Thymus (tissue), 11 donors: Measurements from ENCODE around the gene ZNF654. TPM values are rescaled to one million over a fixed set of nuclear protein-coding genes. Genes with fewer than 3 reads are reported as not detected.
"Not testable (repeated sequence)": the region's sequence is repeated elsewhere in the genome, so short reads cannot be mapped to it uniquely, and the experiment has no call there.

Experiments used
- DNase-seq, 9 donors: peaks; one replicate each; pipeline ENCODE4 v3.0.0-alpha.2; 2013; ENCODE audit warnings: low spot score in 9 of 9, low read depth in 6 of 9, missing footprints in 1 of 9
- H3K27ac ChIP-seq, 2 donors: one replicate each; pipeline ENCODE4 v1.5.1; 2013; ENCODE audit warnings: control low read depth in 1 of 2, low read depth in 1 of 2, low read length in 1 of 2, mild to moderate bottlenecking in 1 of 2, moderate library complexity in 1 of 2
- H3K27me3 ChIP-seq, 2 donors: one replicate each; pipeline ENCODE4 v1.5.1; 2013; ENCODE audit warnings: low read length in 1 of 2; ENCODE audit not compliant: control insufficient read depth in 2 of 2, insufficient read depth in 1 of 2
- H3K36me3 ChIP-seq, 2 donors: one replicate each; pipeline ENCODE4 v1.5.1; 2013; ENCODE audit warnings: low read length in 1 of 2, mild to moderate bottlenecking in 1 of 2, moderate library complexity in 1 of 2; ENCODE audit not compliant: control insufficient read depth in 2 of 2, insufficient read depth in 2 of 2
- H3K4me1 ChIP-seq, 2 donors: one replicate each; pipeline ENCODE4 v1.5.1; 2013; ENCODE audit warnings: low read length in 2 of 2; ENCODE audit not compliant: control insufficient read depth in 2 of 2, insufficient read depth in 2 of 2
- H3K4me3 ChIP-seq, 2 donors: one replicate each; pipeline ENCODE4 v1.5.1; 2013; ENCODE audit warnings: low read length in 2 of 2, control low read depth in 1 of 2, mild to moderate bottlenecking in 1 of 2
- H3K9me3 ChIP-seq, 2 donors: one replicate each; pipeline ENCODE4 v1.5.1; 2013; ENCODE audit warnings: low read length in 1 of 2, mild to moderate bottlenecking in 1 of 2; ENCODE audit not compliant: control insufficient read depth in 2 of 2, insufficient read depth in 1 of 2
- WGBS: extraction: QIAGEN DNeasy Blood & Tissue Kit; methylation state at CpG from one replicate; pipeline ENCODE4 v1.1.7; 2013; 5-methylcytosine and 5-hydroxymethylcytosine counted together
- polyA plus RNA-seq: library from polyadenylated mRNA; stranded (reverse); fragments of 200-250 nt; gene quantifications from one replicate; pipeline ENCODE4 v1.2.3, GENCODE V29; 2013
- total RNA-seq: library from RNA; stranded (reverse); fragments of 120-200 nt; gene quantifications from one replicate; pipeline ENCODE4 v1.2.4, GENCODE V29; 2013
- donor health status: healthy.

Gene ZNF654
- total and polyA plus RNA-seq, 2 donors, result 9.5 to 15.0 TPM

DNA sequence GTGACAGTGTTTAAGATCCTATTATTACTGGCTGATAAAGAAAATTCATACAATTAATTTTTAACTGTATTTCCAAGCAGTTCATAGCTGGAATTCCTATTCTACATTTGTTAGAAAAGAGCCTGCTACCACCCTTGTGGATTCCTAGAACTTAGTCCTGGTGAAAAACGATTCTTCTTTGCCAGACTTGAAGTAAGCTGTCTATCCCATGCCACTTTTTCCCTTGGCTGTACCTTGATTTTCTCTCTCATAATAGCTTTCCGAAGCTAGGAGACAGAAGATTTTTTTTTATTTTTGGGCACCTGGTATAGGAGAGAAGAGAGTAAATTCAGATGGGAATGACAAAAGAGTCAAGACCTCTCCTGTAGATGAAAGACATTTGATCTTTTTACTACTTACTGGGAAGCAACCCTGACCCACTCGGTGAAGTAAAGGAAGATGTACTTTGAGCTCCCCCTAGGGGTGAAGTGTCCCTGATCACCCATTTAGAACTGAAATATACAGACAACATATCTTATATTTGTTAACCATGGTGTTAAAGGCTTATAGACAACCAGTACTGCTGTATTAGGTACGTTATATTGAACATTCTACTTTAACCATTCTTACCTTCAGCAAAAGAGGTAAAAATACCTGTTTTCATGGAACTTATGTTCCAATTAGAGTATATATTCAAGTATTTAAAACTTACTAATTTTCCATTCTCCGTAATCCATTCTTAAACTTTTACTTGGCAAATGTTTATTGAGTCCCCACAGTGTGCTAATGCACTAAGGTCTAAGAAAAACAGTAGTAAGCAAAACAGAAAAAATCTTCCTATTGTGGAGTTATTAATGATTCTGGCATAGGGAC, 54.5 kb downstream of the ZNF654 start:
- Histone ChIP-seq H3K27ac (no peak overlapping the region), H3K36me3 (peaks cover 12 to 19% of the 10 kb centered on the region in 2 donors), H3K4me3 (no peak overlapping the region), H3K4me1 (no peaks in the 10 kb centered on the region), H3K27me3 (no peaks in the 10 kb centered on the region), H3K9me3 (no peaks in the 10 kb centered on the region)
- 63% methylated on average over 5 of the region's 5 CpGs for WGBS
- DNase-seq, result peak; percentile 46 to 88 (median 72)

DNA sequence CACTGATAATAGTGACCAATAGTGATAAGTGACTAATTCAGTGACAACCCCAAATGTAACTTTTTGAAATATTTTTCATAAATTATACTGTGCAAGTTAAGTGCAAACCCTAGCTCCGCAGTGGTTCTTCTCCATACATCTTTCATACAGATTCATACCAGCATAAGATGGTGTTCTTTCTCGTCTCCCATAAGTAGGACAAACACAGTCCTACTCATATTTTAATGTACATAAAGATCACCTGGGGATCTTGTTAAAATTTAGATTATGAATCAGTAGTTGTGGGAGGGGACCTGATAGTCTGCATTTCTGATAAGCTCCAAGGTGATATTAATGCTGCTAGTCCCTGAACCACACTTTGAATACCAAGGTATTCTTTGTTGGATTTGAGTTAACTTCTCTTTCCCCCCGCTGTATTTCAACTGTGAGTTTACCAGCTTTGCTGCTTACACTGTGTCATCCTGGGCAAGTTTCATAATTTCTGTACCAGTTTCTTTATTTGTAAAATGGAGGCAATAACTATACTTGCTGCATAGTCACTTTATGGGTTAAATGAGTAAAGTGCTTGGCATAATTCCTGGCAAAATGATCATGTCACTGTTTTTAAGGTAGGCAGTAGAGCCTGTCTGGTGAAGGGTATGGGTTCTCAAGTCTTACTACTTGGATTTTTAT, 56.0 kb downstream of the ZNF654 start:
- 95% methylated on average over 3 of the region's 3 CpGs for WGBS
- peaks cover 9 to 21% of the 10 kb centered on the region in 2 donors for H3K36me3 ChIP-seq
- no peak for DNase-seq
- no peaks in the 10 kb centered on the region for H3K9me3 ChIP-seq
- H3K4me3 ChIP-seq, result no peak overlapping the region
- H3K27me3 ChIP-seq, result no peaks in the 10 kb centered on the region
- no peaks in the 10 kb centered on the region for H3K4me1 ChIP-seq
- H3K27ac ChIP-seq, result no peak overlapping the region

DNA sequence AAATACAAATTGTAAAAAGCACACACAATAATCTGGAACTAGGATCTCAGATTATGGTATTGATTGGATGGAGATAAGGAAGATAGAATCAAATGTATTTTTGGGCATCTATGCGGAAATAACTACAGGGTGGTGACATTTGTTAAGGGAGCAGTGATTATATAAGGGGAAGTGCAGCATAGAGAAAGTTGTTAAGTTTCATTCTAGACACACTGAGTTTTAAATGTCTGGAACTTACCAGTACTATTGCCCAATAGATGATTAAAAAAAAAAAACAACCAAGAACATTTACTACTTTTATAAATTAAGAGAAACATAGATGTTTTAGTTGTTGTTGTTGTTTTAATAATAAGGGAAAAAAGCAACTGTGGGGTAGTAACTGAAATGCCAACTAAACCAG, 58.6 kb downstream of the ZNF654 start:
- WGBS, result 51% methylated on average over 1 of the region's 1 CpG
- H3K27ac ChIP-seq, result no peak overlapping the region
- no peak for DNase-seq
- no peaks in the 10 kb centered on the region for H3K9me3 ChIP-seq
- peaks cover 9 to 21% of the 10 kb centered on the region in 2 donors for H3K36me3 ChIP-seq
- H3K4me3 ChIP-seq, result no peak overlapping the region
- H3K4me1 ChIP-seq, result no peaks in the 10 kb centered on the region
- H3K27me3 ChIP-seq, result no peaks in the 10 kb centered on the region

DNA sequence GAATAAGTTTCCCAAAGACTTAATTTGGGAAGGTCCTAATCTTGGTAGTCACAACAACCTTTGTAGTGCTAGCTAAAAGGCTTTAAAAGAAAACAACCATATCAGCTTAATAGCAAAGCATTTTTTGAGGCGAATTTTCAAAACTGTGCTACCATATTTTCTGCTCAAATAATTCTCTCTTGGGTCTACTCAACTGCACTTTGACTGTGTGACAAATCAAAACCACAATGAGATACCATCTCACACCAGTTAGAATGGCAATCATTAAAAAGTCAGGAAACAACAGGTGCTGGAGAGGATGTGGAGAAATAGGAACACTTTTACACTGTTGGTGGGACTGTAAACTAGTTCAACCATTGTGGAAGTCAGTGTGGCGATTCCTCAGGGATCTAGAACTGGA, 59.5 kb downstream of the ZNF654 start:
- H3K4me3 ChIP-seq, H3K4me1 ChIP-seq, H3K9me3 ChIP-seq, DNase-seq, H3K27me3 ChIP-seq, H3K27ac ChIP-seq: not testable (repeated sequence)
- peaks cover 9 to 21% of the 10 kb centered on the region in 2 donors for H3K36me3 ChIP-seq
- WGBS, result 100% methylated on average over 1 of the region's 2 CpGs

DNA sequence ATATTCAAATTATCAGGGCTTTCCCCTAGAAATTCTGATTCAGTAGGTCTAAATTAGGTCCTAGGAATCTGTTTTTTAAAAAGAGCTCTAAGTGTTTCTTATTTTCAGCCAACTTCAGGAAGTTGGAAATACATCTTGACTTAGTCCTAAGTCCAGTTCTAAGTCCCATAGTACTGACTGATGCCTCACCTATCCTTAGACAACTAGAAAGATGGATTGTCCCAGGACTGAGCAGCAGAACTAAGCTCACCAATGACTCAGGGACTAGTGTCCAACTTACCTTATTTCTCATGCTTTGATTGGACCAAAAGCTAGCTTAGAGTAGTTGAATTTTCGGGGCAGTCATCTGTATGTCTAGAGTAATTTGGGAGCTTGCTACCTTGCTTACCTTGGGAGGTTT, 64.5 kb downstream of the ZNF654 start:
- H3K9me3 ChIP-seq, result no peaks in the 10 kb centered on the region
- H3K27me3 ChIP-seq, result no peaks in the 10 kb centered on the region
- peaks cover 4 to 8% of the 10 kb centered on the region in 2 donors for H3K36me3 ChIP-seq
- no peaks in the 10 kb centered on the region for H3K4me1 ChIP-seq
- no peak overlapping the region for H3K27ac ChIP-seq
- 98% methylated on average over 1 of the region's 1 CpG for WGBS
- DNase-seq, result no peak
- H3K4me3 ChIP-seq, result no peak overlapping the region

DNA sequence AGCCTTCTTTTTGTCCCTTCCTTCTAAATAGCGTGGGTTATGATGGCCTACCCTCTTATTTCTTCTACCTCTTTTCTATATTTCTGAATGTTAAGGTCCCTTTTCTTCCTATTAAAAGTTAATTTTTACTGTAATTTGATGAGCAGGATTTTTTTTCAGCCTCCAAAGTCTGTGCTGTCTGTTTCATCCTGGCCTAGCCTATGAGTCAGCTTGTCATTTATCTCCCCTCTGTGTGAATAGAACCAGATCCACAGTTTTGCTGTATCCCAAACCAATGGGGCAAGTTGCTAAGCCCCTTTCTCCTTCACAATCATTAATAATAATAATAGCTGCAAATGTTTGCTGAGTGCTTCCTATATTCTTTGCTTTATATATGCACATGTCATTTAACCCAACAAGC, 72.6 kb downstream of the ZNF654 start:
- no peaks in the 10 kb centered on the region for H3K27me3 ChIP-seq
- no peak overlapping the region for H3K4me3 ChIP-seq
- DNase-seq, result no peak
- no peaks in the 10 kb centered on the region for H3K4me1 ChIP-seq
- peaks cover 4 to 36% of the 10 kb centered on the region in 2 donors for H3K36me3 ChIP-seq
- no peaks in the 10 kb centered on the region for H3K9me3 ChIP-seq
- WGBS, result 95% methylated on average over 1 of the region's 1 CpG
- H3K27ac ChIP-seq, result no peak overlapping the region

DNA sequence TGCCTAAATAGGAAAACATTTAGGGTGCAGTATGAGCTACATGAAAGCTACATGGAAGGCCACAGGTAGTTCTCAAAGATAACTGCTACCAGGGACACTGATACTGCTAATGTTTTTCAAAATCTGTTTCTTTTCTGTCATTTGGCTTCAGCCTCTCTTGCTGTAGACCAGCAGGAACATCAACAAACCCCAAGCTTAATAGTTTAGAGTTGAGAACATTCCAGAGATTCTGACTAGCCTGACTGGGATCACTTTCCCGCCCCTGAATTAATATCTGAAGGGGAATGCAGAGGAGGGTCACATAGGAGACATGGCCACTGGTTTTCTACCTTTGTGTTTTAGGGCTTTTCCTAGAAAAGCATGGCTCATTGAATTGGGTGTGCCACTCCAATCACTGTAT, 73.8 kb downstream of the ZNF654 start:
- no peaks in the 10 kb centered on the region for H3K4me1 ChIP-seq
- WGBS, result 96% methylated on average over 1 of the region's 1 CpG
- DNase-seq, result no peak
- H3K4me3 ChIP-seq, result no peak overlapping the region
- no peaks in the 10 kb centered on the region for H3K27me3 ChIP-seq
- no peaks in the 10 kb centered on the region for H3K9me3 ChIP-seq
- peaks cover 0 to 32% of the 10 kb centered on the region in 2 donors for H3K36me3 ChIP-seq
- no peak overlapping the region for H3K27ac ChIP-seq

DNA sequence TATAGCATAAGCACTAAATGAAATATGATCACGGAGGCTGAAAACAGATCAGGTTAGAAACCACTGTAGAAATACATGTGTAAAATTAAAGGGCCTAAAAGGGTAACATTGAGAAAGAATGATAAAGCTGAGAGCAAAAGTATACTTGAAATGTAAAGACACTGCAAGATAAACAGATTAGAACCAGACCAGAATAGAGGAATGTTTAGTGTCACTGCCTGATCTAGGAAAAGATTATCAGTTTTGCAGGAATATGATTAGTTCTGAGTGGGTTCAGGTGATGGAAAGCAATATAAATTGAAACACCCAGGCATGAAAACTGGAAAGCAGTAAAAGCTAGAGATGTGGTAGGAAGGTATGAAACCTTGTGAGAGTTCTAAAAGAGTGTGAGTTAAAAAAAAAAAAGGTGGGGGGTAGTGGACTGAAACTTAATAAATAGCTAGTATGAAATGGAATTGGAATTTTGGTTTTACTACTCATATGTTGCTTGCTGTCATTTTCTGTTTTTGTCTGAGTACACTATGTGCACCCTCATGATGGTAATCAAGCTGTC, 74.7 kb downstream of the ZNF654 start:
- peaks cover 0 to 35% of the 10 kb centered on the region in 2 donors for H3K36me3 ChIP-seq
- no peaks in the 10 kb centered on the region for H3K9me3 ChIP-seq
- H3K4me1 ChIP-seq, result no peaks in the 10 kb centered on the region
- H3K27ac ChIP-seq, result no peak overlapping the region
- no peak for DNase-seq
- 54% methylated on average over 1 of the region's 1 CpG for WGBS
- H3K27me3 ChIP-seq, result no peaks in the 10 kb centered on the region
- no peak overlapping the region for H3K4me3 ChIP-seq

DNA sequence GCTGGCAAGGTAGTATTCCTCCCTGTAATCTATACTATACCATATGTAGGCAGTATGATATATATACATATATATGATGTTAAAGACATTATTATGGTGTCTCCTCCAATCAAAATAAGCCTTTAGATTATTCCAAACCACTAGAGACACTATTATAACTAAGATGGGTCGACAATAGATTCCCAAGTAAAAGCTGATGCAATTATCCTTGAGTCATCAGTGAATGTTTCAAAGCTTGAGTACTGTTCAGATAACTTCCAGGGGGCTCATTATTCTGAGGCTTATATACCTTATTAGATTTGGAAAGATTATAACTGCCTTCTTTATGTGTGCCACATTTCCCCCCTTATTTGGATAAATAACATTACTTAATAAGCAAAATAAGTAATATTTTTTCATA, 78.8 kb downstream of the ZNF654 start:
- no peaks in the 10 kb centered on the region for H3K9me3 ChIP-seq
- no peak overlapping the region for H3K4me3 ChIP-seq
- no peak overlapping the region for H3K27ac ChIP-seq
- H3K36me3 ChIP-seq, result peaks cover 0 to 44% of the 10 kb centered on the region in 2 donors
- DNase-seq, result no peak
- 97% methylated on average over 1 of the region's 1 CpG for WGBS
- H3K4me1 ChIP-seq, result no peaks in the 10 kb centered on the region
- no peaks in the 10 kb centered on the region for H3K27me3 ChIP-seq
